Activated T-cell treated with anti-CD3 and anti-CD28 coated beads for 1 hour (primary cell): ENCODE data around the gene TACSTD2.
"Not testable (repeated sequence)": the region's sequence is repeated elsewhere in the genome, so short reads cannot be mapped to it uniquely, and the experiment has no call there.

ENCODE experiments used
- DNase-seq: peaks from one replicate; pipeline ENCODE4 v3.0.0-alpha.2; 2020; ENCODE audit warnings: low read depth

TACSTD2 gene

GRCh38 chr1:58563715-58564114 lies 13.3 kb downstream of the TACSTD2 start:
- not testable (repeated sequence) for DNase-seq

- no peak for DNase-seq
Observed at GRCh38 chr1:58561633-58562032, 15.4 kb downstream of the TACSTD2 start.

- no peak for DNase-seq
Observed at GRCh38 chr1:58555393-58555792, 21.7 kb downstream of the TACSTD2 start.

- no peak for DNase-seq
Observed at GRCh38 chr1:58551186-58552140, 25.6 kb downstream of the TACSTD2 start.

- not testable (repeated sequence) for DNase-seq
Observed at GRCh38 chr1:58549291-58549690, 27.8 kb downstream of the TACSTD2 start.

GRCh38 chr1:58548371-58548770 lies 28.7 kb downstream of the TACSTD2 start:
- DNase-seq = no peak

GRCh38 chr1:58546520-58547308 lies 30.3 kb downstream of the TACSTD2 start, which contains the start of gene OMA1:
Gene OMA1, minus strand, starts transcription at chr1:58546726. Its CDS starts 7,432 bp downstream, at chr1:58539294.
- peak; percentile 97 for DNase-seq

GRCh38 chr1:58545591-58546519 lies 31.2 kb downstream of the TACSTD2 start:
- peak; percentile 65 for DNase-seq

- no peak for DNase-seq
Observed at GRCh38 chr1:58543260-58543659, 33.8 kb downstream of the TACSTD2 start.

- DNase-seq = no peak
Observed at GRCh38 chr1:58539553-58539952, 37.5 kb downstream of the TACSTD2 start.

GRCh38 chr1:58538821-58539220 lies 38.2 kb downstream of the TACSTD2 start:
- no peak for DNase-seq

- not testable (repeated sequence) for DNase-seq
Observed at GRCh38 chr1:58531842-58532241, 45.2 kb downstream of the TACSTD2 start.

GRCh38 chr1:58529284-58529683 lies 47.8 kb downstream of the TACSTD2 start:
- DNase-seq = no peak

GRCh38 chr1:58528518-58528917 lies 48.5 kb downstream of the TACSTD2 start:
- no peak for DNase-seq
